ENCODE measurements around the gene RTN4R. TPM values are rescaled to one million over a fixed set of nuclear protein-coding genes. Genes with fewer than 3 reads are reported as not detected.

Gene RTN4R
- polyA plus RNA-seq, 1 of the 3 experiments (the other 2 are of a cell fraction): 0.23 TPM

DNA sequence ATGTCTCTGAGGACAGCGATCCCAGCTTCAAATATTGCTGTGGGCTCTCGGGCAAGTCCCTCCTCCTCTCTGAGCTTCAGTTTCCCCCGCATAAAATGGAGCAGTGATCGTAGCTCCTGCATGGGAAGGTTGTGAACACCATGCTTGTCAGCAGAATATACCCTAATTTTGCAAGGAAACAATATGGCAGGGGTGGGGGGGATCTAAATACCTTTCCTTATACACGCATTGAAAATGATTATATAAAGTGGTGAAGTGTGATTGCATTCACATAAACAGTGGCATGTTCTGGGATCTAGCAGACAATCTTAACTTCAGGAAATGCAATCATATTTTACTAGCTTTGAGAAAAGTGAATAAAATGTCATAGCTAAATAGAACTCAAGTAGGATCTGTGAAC is 24.0 kb upstream of the RTN4R start:
- H3K27me3 ChIP-seq (ENCODE audit: insufficient read depth): peaks cover 4% of the 10 kb centered on the region; the same call in 1 of the 2 replicates
- H3K9me2 ChIP-seq: no peaks in the 10 kb centered on the region
- no peaks in the 10 kb centered on the region for H3K79me2 ChIP-seq (ENCODE audit: insufficient read depth)
- TF ChIP-seq FOSL2 (IDR thresholded peaks at IDR 0.05; ENCODE audit: borderline replicate concordance, low read depth): no peak
- no peak for TF ChIP-seq EZH2phosphoT487 (IDR thresholded peaks at IDR 0.05; ENCODE audit: borderline replicate concordance, low read depth)
- TF ChIP-seq RXRA (IDR thresholded peaks at IDR 0.05; ENCODE audit: borderline replicate concordance, low read depth): no peak
- TF ChIP-seq PBX3 (IDR thresholded peaks at IDR 0.05): no peak
- TF ChIP-seq JUND (IDR thresholded peaks at IDR 0.05): no peak
- TF ChIP-seq GATA2 (CRISPR knock-in tag; IDR thresholded peaks at IDR 0.05): no peak
- no peak for TF ChIP-seq ZBTB33 (IDR thresholded peaks at IDR 0.05; ENCODE audit: borderline replicate concordance, low read depth)
- TF ChIP-seq YY1 (IDR thresholded peaks at IDR 0.05; ENCODE audit: low read depth): no peak
- TF ChIP-seq, protein P1, sequence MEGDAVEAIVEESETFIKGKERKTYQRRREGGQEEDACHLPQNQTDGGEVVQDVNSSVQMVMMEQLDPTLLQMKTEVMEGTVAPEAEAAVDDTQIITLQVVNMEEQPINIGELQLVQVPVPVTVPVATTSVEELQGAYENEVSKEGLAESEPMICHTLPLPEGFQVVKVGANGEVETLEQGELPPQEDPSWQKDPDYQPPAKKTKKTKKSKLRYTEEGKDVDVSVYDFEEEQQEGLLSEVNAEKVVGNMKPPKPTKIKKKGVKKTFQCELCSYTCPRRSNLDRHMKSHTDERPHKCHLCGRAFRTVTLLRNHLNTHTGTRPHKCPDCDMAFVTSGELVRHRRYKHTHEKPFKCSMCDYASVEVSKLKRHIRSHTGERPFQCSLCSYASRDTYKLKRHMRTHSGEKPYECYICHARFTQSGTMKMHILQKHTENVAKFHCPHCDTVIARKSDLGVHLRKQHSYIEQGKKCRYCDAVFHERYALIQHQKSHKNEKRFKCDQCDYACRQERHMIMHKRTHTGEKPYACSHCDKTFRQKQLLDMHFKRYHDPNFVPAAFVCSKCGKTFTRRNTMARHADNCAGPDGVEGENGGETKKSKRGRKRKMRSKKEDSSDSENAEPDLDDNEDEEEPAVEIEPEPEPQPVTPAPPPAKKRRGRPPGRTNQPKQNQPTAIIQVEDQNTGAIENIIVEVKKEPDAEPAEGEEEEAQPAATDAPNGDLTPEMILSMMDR (IDR thresholded peaks at IDR 0.05): no peak
- TF ChIP-seq SMC3 (IDR thresholded peaks at IDR 0.05; ENCODE audit: low read depth, low read length): no peak
- TF ChIP-seq TCF12 (IDR thresholded peaks at IDR 0.05): no peak
- no peak overlapping the region for H3K4me3 ChIP-seq (ENCODE audit: low read depth in 2 of 2, low read length in 1 of 2)
- 64% methylated on average over 4 of the region's 5 CpGs for WGBS (ENCODE audit: low lambda C conversion rate)
- no peak overlapping the region for H3K4me2 ChIP-seq
- ChIA-PET POLR2A (no interaction called here), CTCF (interaction anchor here (1.2 to 6.7 kb wide), 3 partner anchors 25 to 138 kb away, joined by 5 to 42 read pairs (median 6); no protein-coding TSS in a partner anchor)
- H4K20me1 ChIP-seq (ENCODE audit: insufficient read depth): no peaks in the 10 kb centered on the region
- H3K27ac ChIP-seq (ENCODE audit: low read depth in 2 of 2, low read length in 1 of 2): no peak overlapping the region
- no peak for DNase-seq
- peaks cover 0 to 9% of the 10 kb centered on the region in 2 experiments; a peak in 1 of 4 replicates for H3K4me1 ChIP-seq (ENCODE audit: control insufficient read depth in 1 of 2, insufficient read depth in 2 of 2, low read depth in 1 of 2, low read length in 1 of 2)
- H2AFZ ChIP-seq (ENCODE audit: low read depth): no peak overlapping the region
- no peaks in the 10 kb centered on the region for H3F3A ChIP-seq (replicated peaks; ENCODE audit: insufficient read depth)
- no peak overlapping the region for H3K9ac ChIP-seq
- no peaks in the 10 kb centered on the region for H3K9me3 ChIP-seq
- H3K36me3 ChIP-seq (replicated peaks in 1 of 2; ENCODE audit: control insufficient read depth in 1 of 2, insufficient read depth in 2 of 2, low read length in 1 of 2): no peaks in the 10 kb centered on the region

GRCh38 chr22:20291604-20292063 is 23.5 kb upstream of the RTN4R start:
- no peaks in the 10 kb centered on the region for H3K9me2 ChIP-seq
- 54% methylated on average over 11 of the region's 11 CpGs for WGBS (ENCODE audit: low lambda C conversion rate)
- peaks cover 4% of the 10 kb centered on the region; the same call in 1 of the 2 replicates for H3K27me3 ChIP-seq (ENCODE audit: insufficient read depth)
- H3K9ac ChIP-seq: no peak overlapping the region
- H3K4me2 ChIP-seq: no peak overlapping the region
- no peak for DNase-seq
- H3K27ac ChIP-seq (ENCODE audit: low read depth in 2 of 2, low read length in 1 of 2): no peak overlapping the region
- ChIA-PET CTCF (interaction anchor here (1.2 to 6.7 kb wide), 4 partner anchors 25 to 137 kb away, joined by 4 to 42 read pairs (median 6); no protein-coding TSS in a partner anchor), POLR2A (no interaction called here)
- no peak overlapping the region for H3K4me3 ChIP-seq (ENCODE audit: low read depth in 2 of 2, low read length in 1 of 2)
- no peaks in the 10 kb centered on the region for H4K20me1 ChIP-seq (ENCODE audit: insufficient read depth)
- no peaks in the 10 kb centered on the region for H3K79me2 ChIP-seq (ENCODE audit: insufficient read depth)
- no peak overlapping the region for H2AFZ ChIP-seq (ENCODE audit: low read depth)
- H3K36me3 ChIP-seq (replicated peaks in 1 of 2; ENCODE audit: control insufficient read depth in 1 of 2, insufficient read depth in 2 of 2, low read length in 1 of 2): no peaks in the 10 kb centered on the region
- H3K9me3 ChIP-seq: no peaks in the 10 kb centered on the region
- no peak for TF ChIP-seq RXRA (IDR thresholded peaks at IDR 0.05; ENCODE audit: borderline replicate concordance, low read depth)
- peaks cover 0 to 9% of the 10 kb centered on the region in 2 experiments; a peak in 1 of 4 replicates for H3K4me1 ChIP-seq (ENCODE audit: control insufficient read depth in 1 of 2, insufficient read depth in 2 of 2, low read depth in 1 of 2, low read length in 1 of 2)
- no peaks in the 10 kb centered on the region for H3F3A ChIP-seq (replicated peaks; ENCODE audit: insufficient read depth)
